ENCODE measurements around the gene ATP11A.

The ATP11A gene

GRCh38 chr13:112689303-112690245 lies at the start of gene ATP11A:
TSS of gene ATP11A (plus strand) at chr13:112690038. CDS start at chr13:112690417, 379 bp downstream.
- no peak for TF ChIP-seq CTCF (IDR thresholded peaks at IDR 0.05)

GRCh38 chr13:112641456-112642089 lies 48.3 kb upstream of the ATP11A start:
- no peak for TF ChIP-seq CTCF (IDR thresholded peaks at IDR 0.05)

- TF ChIP-seq CTCF (IDR thresholded peaks at IDR 0.05), result no peak
These were observed 47.8 kb upstream of the ATP11A start for GRCh38 chr13:112642090-112642460.

- TF ChIP-seq CTCF (IDR thresholded peaks at IDR 0.05), result no peak
These were observed 45.9 kb upstream of the ATP11A start for GRCh38 chr13:112643759-112644459.

- no peak for TF ChIP-seq CTCF (IDR thresholded peaks at IDR 0.05)
These were observed 44.4 kb upstream of the ATP11A start for GRCh38 chr13:112645327-112645914.

- no peak for TF ChIP-seq CTCF (IDR thresholded peaks at IDR 0.05)
These were observed 42.6 kb upstream of the ATP11A start for GRCh38 chr13:112647256-112647655.

- TF ChIP-seq CTCF (IDR thresholded peaks at IDR 0.05), result no peak
These were observed 41.7 kb upstream of the ATP11A start for GRCh38 chr13:112648101-112648500.
